ENCODE results near the gene TBC1D22A.

DNA sequence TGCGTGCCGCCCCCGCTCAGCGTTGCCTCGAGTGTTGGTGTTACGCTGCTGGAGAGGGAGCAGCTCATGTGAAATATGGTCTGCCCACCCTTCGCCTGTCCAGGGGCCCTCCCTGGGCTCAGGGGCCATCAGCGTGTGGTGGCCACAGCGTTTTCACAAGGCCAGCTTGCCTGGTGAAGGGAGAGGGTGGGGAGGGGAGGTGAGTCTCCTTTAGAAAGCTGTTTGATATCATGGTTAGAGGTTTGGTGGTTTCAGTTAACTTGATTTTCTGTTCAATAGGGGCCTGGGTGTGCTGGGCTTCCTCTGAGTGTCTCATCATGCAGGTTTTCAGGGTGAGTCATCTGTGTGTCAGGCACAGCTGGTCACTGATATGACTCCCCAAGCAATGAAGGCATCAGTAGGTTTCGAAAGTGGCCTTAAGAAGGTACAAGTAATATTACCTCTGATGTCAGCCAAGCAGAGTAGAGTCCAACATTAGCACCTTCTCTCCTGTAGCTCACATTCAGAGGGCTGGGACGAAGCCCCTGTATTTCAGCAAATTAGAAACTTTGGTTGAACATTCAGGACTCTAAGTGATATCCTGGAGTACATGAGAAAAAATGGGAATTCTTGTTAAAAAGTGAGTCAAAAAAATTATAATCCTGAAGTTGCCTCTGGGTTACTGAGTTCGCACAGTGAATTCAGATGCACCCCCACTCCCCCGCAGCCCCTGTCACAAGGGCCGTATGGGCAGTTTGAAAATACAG is 172.5 kb downstream of the TBC1D22A start:
- TF ChIP-seq, protein P1, sequence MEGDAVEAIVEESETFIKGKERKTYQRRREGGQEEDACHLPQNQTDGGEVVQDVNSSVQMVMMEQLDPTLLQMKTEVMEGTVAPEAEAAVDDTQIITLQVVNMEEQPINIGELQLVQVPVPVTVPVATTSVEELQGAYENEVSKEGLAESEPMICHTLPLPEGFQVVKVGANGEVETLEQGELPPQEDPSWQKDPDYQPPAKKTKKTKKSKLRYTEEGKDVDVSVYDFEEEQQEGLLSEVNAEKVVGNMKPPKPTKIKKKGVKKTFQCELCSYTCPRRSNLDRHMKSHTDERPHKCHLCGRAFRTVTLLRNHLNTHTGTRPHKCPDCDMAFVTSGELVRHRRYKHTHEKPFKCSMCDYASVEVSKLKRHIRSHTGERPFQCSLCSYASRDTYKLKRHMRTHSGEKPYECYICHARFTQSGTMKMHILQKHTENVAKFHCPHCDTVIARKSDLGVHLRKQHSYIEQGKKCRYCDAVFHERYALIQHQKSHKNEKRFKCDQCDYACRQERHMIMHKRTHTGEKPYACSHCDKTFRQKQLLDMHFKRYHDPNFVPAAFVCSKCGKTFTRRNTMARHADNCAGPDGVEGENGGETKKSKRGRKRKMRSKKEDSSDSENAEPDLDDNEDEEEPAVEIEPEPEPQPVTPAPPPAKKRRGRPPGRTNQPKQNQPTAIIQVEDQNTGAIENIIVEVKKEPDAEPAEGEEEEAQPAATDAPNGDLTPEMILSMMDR (IDR thresholded peaks at IDR 0.05; ENCODE audit: low read depth, low read length): no peak
- no peak for TF ChIP-seq EZH2phosphoT487 (IDR thresholded peaks at IDR 0.05; ENCODE audit: low read depth)

Measured in OCI-LY3 (cell line).